Glomerular visceral epithelial cell (primary cell): ENCODE data around the gene LSG1.

Source experiments
- DNase-seq: peaks from one replicate; pipeline ENCODE4 v3.0.0-alpha.2; 2016; ENCODE audit errors: extremely low spot score

LSG1 gene

GRCh38 chr3:194686816-194687637 is 15.0 kb upstream of the LSG1 start:
- DNase-seq = peak; percentile 15

- DNase-seq = no peak
Measured at GRCh38 chr3:194686414-194686815, 14.4 kb upstream of the LSG1 start.

GRCh38 chr3:194685718-194686413 is 13.9 kb upstream of the LSG1 start, which contains the start of gene FAM43A:
Gene FAM43A (plus strand): TSS chr3:194685883. CDS start chr3:194686827, 944 bp downstream.
- peak; percentile 75 for DNase-seq

DNA sequence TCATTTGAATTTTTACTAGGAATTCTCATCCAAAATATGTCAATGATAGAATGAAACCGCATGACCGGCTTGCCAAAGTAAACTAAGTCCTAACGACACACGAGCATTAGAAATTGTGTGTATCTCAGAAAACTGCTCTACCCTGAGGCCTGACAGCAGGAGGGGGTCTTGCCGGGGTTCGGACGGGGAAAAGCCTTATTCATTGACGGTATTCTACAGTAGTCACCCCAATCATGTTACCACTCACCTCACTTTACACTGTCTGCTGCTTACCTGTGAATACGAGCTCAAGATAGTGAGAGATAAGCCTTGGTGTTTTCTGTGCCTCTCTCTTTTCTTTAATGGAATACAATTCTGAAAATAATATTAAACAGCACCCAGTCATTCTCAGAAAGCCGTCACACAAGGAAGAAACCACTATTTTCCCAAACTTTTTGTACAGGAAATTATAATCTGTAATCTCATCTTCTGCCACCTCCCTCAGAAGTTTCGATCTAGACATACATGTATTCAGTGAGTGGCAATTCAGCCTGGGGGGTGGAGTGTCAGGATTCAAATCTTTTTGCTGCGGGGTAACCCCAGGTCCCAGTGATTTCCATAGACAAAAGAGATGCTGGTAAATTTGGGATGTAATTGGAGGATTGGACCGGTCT is 13.2 kb upstream of the LSG1 start:
- DNase-seq = no peak

GRCh38 chr3:194683380-194683779 is 11.4 kb upstream of the LSG1 start:
- DNase-seq = no peak

- peak; percentile 80 for DNase-seq
Measured at GRCh38 chr3:194682694-194683310, 10.8 kb upstream of the LSG1 start.

GRCh38 chr3:194682189-194682693 is 10.2 kb upstream of the LSG1 start:
- no peak for DNase-seq

DNA sequence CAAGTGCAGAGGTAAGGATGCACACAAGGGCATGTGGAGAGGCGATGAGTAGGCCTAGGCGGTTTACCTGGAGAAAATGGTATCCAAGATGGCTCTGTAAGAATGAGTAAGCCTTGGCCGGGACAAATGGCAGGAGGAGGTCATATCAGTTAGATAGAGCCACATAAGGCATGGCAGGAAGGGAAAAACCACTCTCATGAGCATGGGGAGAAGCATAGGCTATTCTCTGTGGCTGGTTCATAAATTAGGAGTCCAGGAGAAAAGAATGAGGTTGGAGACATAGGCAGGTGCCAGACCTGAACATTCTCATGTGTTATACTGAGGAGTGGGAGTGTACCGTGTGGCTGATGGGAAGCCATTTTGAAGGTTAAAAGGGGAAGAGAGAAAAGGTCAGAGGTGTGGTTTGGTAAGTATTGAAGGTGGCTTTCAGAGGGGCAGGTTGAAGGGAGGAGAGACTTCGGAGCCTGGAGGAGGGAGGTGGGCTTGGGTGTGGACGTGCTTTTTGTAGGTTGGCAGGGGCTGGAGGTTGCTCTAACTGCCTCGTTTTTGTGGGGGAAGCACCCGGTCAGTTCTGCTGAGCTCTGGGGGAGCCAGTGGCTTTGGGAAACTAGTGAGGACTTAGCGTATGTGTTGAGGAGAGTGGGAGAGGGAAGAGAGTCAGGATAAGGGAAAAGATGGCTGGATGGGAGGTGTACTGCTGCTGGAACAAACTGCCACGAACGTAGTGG is 9.1 kb upstream of the LSG1 start:
- DNase-seq = no peak

DNA sequence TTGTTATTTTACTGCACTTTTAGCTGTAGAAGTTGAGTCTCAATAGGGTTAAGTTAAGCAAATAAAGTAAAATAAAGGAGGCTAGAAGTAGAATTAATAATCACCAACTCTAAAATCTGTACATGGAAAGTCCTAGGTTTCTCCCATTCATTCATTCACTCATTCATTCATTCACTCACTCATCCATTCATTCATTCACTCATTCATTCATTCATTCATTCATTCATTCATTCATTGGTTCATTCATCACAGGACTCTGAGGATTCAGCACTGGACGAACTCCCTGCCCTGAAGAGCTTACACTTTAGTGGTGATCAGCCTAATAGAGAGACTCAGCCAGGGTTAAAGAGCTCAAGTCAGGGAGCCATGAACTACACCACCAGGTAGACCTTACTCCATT is 4.5 kb upstream of the LSG1 start:
- DNase-seq = no peak

DNA sequence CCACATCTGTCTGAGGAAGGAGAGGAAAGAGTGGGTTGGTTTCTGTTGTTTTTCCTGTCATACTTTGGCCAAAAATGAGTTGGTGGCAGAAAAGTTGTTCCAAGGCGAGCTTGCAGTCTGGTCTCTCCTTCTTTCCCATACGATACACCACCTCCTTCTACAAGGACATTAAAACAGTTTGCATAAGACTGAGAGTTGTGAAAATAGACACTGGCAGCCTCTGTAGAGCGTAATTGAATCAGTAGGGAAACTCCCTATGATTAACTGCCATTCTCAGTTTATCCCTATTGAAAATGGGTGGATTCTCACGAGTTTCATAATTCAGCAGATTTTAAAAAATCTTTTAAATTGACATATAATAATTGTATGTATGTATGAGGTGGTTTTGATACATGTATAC is 3.7 kb upstream of the LSG1 start:
- DNase-seq = no peak

DNA sequence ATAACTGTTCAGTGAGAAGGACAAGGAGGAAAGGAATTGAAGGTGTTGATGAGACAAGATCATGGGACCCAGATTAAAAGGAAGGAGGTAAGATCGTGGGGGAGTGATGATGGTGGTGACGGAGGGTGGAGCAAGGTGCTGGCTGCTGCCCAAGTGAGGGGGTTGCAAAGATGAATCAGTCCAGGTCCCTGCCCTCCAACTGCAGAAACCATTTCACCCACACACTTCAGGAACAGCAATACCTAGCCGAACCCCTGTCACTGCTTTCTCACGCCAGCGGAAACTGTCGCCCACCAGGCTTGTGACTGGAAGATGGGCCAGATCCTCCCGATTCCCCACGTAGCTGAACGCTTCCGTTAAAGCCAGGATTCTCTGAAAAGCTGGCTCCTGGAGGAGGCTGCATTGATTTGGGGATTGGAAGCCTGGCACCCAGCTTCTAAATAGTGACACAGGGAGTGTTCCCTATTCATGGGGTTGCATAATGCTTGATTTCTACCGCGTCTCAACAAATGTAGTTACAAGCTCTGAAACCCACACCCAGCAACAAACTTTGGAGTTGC is 3.2 kb upstream of the LSG1 start:
- no peak for DNase-seq

GRCh38 chr3:194673761-194674160 is 1.8 kb upstream of the LSG1 start:
- no peak for DNase-seq

DNA sequence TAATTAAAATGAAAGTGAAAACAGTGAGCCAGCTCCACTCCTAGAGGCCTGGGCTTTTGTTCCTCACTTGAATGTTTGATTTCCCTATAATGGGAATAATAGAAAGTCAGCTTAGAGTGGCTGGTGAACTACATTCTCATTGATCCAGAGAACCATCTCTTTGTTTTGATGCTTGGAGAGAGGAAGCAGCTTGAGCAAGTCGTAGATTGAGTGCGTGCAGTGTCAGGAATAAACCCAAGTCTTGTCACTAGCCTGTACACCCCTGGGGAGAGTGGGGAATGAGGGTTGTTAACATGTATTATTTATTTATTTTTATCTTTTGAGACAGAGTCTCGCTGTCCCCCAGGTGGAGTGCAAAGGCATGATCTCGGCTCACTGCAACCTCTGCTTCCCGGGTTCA is 885 bp upstream of the LSG1 start:
- DNase-seq = no peak

GRCh38 chr3:194671511-194671899 is 486 bp downstream of the LSG1 start:
- DNase-seq = peak; percentile 41

DNA sequence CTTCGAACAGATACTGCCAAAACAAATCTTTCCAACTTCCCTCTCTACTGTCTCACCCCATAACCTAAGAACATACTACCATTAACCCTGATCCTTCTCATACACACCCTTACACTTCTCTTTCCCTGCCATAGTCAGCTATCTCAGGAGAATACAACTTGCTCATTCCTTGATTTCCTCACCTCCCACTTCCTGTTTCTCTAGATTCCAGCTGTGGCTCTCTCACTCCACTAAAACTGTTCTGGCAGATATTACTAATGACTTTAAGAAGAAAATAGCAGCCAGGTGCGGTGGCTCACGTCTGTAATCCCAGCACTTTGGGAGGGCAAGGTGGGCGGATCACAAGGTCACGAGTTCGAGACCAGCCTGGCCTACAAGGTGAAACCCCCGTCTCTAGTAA is 4.6 kb downstream of the LSG1 start:
- no peak for DNase-seq

DNA sequence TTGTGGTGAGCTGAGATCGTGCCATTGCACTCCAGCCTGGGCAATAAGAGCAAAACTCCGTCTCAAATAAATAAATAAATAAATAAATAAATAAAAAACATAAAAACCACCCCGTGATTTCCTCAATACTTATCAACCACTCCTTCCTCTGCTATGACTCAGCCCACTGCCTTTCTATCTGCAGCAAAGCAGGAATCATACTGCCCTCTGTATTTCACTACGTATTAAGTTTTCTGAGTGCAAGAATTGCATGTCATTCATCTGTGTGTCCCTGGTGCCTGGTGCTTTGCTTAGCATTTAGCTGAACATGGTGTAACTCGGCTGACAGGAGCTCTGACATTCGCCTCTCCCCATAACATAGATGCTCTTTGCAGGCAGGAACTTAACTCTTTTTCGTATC is 7.1 kb downstream of the LSG1 start:
- DNase-seq = no peak

DNA sequence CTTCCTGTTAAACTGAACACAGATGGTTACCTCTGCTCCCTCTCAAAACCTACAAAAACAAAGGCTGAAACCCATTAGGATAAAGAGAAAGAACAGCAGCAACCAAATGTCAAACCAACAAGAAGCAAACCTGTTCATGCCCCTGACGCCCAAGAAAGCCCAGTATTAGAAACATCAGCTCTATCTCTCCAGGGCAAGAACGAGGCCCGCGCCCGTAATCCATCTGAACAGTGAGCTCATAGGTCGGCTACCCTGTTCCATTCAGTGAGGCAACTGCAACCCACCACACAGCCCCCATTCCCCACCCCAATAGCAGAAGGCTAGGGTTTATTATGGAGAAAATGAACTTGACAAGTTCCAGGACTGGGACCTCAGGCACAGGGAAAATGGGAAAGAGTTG is 10.0 kb downstream of the LSG1 start:
- DNase-seq = no peak

DNA sequence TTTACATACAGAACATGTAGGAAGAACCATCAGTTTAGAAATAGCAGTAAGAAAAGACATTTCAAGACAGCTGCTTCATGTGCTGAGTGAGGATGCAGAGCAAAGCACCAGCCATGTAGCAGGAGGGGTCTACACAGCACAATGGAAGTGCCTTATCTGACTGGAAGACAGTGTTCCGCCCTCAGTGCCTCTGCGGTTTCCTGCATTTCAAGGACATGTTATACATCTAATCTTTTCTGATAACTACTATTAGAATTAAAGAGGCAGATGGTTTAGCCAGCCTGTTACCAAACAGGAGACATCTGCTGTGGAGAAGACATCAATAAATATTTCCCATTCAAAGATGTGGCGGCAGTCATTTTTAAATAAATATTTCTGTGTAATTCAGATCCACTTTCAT is 10.6 kb downstream of the LSG1 start:
- DNase-seq = no peak

DNA sequence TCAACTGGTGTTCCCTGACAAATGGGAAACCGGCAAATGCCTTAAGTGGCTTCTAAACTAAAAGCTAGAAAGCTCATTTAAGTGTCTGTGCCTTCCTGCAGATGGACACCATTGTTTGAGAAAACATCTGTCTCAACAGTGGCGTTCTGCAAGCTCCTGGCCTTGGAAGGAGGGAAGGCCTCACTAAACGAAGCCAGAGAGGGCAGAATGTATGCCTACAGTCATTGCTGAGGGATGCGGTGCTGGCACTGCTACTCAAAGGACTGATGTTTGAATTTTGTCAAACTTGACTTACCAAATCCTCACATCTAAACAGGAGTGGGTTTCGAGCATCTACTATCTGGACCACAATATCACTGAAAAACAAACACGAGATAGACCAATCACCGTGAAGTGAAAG is 12.2 kb downstream of the LSG1 start:
- DNase-seq = no peak

GRCh38 chr3:194658477-194659242 is 13.3 kb downstream of the LSG1 start:
- no peak for DNase-seq
